Renal pelvis (tissue), 12 donors: ENCODE data around the gene SNAPC3. TPM values are rescaled to one million over a fixed set of nuclear protein-coding genes. Genes with fewer than 3 reads are reported as not detected.
A peak's percentile ranks its signal among the peaks of the same experiment; 100 is the strongest.
"Not testable (repeated sequence)": the region's sequence is repeated elsewhere in the genome, so short reads cannot be mapped to it uniquely, and the experiment has no call there.

Source experiments
- DNase-seq: peaks from one replicate; pipeline ENCODE4 v3.0.0-alpha.2; 2013
- long read RNA-seq, 16 experiments: transcript quantifications; one replicate each; lab custom pipeline, GENCODE V29; 2026
- polyA plus RNA-seq, 3 donors: library from polyadenylated mRNA; unstranded; fragments of 120-200 nt; gene quantifications; one replicate each; pipeline ENCODE4 v1.2.1, GENCODE V29; 2013; ENCODE audit not compliant: insufficient read length in 3 of 3

SNAPC3 gene
- polyA plus RNA-seq, result 10 to 100 TPM; 36.4 to 50.7 (median 49.7) TPM
- long read RNA-seq, donor 1, full-length matches to known transcripts, result 13 of 13 reads
- long read RNA-seq, donor 1, partial matches to known transcripts, result 0 of 13 reads
- long read RNA-seq, donor 1, other reads (novel, unspliced or antisense), result 0 of 13 reads
- long read RNA-seq, donor 2, full-length matches to known transcripts, result 13 of 234 reads
- long read RNA-seq, donor 2, partial matches to known transcripts, result 199 of 234 reads
- long read RNA-seq, donor 2, other reads (novel, unspliced or antisense), result 22 of 234 reads
- long read RNA-seq, donor 3, full-length matches to known transcripts, result 12 of 177 reads
- long read RNA-seq, donor 3, partial matches to known transcripts, result 159 of 177 reads
- long read RNA-seq, donor 3, other reads (novel, unspliced or antisense), result 6 of 177 reads
- long read RNA-seq, donor 4, full-length matches to known transcripts, result 6 of 13 reads
- long read RNA-seq, donor 4, partial matches to known transcripts, result 7 of 13 reads
- long read RNA-seq, donor 4, other reads (novel, unspliced or antisense), result 0 of 13 reads
- long read RNA-seq, donor 5, full-length matches to known transcripts, result 4 of 165 reads
- long read RNA-seq, donor 5, partial matches to known transcripts, result 154 of 165 reads
- long read RNA-seq, donor 5, other reads (novel, unspliced or antisense), result 7 of 165 reads
- long read RNA-seq, donor 6, full-length matches to known transcripts, result 18 of 498 reads
- long read RNA-seq, donor 6, partial matches to known transcripts, result 439 of 498 reads
- long read RNA-seq, donor 6, other reads (novel, unspliced or antisense), result 41 of 498 reads
- long read RNA-seq, donor 7, full-length matches to known transcripts, result 7 of 293 reads
- long read RNA-seq, donor 7, partial matches to known transcripts, result 281 of 293 reads
- long read RNA-seq, donor 7, other reads (novel, unspliced or antisense), result 5 of 293 reads
- long read RNA-seq, donor 8, full-length matches to known transcripts, result 4 of 56 reads
- long read RNA-seq, donor 8, partial matches to known transcripts, result 47 of 56 reads
- long read RNA-seq, donor 8, other reads (novel, unspliced or antisense), result 5 of 56 reads
- long read RNA-seq, donor 9, full-length matches to known transcripts, result 17 of 29 reads
- long read RNA-seq, donor 9, partial matches to known transcripts, result 12 of 29 reads
- long read RNA-seq, donor 9, other reads (novel, unspliced or antisense), result 0 of 29 reads
- long read RNA-seq, donor 10, full-length matches to known transcripts, result 14 of 312 reads
- long read RNA-seq, donor 10, partial matches to known transcripts, result 293 of 312 reads
- long read RNA-seq, donor 10, other reads (novel, unspliced or antisense), result 5 of 312 reads
- long read RNA-seq, donor 11, full-length matches to known transcripts, result 8 of 201 reads
- long read RNA-seq, donor 11, partial matches to known transcripts, result 188 of 201 reads
- long read RNA-seq, donor 11, other reads (novel, unspliced or antisense), result 5 of 201 reads
- long read RNA-seq, donor 12, full-length matches to known transcripts, result 27 of 387 reads
- long read RNA-seq, donor 12, partial matches to known transcripts, result 332 of 387 reads
- long read RNA-seq, donor 12, other reads (novel, unspliced or antisense), result 28 of 387 reads
- long read RNA-seq, donor 13, partial matches to known transcripts, result 258 of 260 reads
- long read RNA-seq, donor 13, other reads (novel, unspliced or antisense), result 0 of 260 reads
- long read RNA-seq, donor 14, result 0 reads
- long read RNA-seq, donor 15, full-length matches to known transcripts, result 17 of 404 reads
- long read RNA-seq, donor 15, partial matches to known transcripts, result 351 of 404 reads
- long read RNA-seq, donor 15, other reads (novel, unspliced or antisense), result 36 of 404 reads
- long read RNA-seq, donor 16, full-length matches to known transcripts, result 9 of 188 reads
- long read RNA-seq, donor 16, partial matches to known transcripts, result 161 of 188 reads
- long read RNA-seq, donor 16, other reads (novel, unspliced or antisense), result 18 of 188 reads

DNA sequence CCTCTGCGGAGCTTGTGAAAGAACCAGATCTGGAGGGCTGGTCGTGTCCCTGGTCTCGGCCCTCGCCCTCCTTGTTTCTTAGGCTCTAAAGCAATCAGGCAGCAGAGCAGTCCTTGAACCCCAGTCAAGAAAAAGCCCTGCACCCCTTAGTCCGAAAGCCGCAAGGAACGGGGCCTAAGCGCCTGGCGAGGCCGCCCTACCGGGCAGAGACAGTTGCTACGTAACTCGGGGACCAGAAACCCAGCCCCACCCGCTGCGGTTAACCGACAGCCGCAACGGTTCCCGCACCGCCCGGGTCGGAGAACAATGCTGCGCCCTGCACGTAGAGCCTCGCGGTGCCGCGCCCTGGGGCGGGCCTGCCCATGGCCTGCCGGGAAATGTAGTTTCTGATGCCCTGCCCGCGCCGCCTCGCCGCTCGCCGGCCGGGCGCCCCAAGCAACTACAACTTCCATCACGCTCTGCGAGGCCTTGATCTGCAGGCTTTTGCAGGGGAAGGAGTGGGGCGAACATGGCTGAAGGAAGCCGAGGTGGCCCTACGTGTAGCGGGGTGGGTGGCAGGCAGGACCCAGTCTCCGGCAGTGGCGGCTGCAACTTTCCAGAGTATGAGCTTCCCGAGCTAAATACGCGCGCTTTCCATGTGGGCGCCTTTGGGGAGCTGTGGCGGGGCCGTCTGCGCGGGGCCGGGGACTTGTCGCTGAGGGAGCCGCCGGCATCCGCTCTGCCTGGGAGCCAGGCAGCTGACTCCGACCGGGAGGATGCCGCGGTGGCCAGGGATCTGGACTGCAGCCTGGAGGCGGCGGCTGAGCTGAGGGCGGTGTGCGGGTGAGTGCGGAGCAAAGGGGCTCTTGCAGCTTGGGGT lies at the start of gene SNAPC3:
SNAPC3 (plus strand) TSS at position 505 of the 859 bp plus-strand sequence; CDS start at position 509, 4 bp downstream.
- peak; percentile 95 for DNase-seq

DNA sequence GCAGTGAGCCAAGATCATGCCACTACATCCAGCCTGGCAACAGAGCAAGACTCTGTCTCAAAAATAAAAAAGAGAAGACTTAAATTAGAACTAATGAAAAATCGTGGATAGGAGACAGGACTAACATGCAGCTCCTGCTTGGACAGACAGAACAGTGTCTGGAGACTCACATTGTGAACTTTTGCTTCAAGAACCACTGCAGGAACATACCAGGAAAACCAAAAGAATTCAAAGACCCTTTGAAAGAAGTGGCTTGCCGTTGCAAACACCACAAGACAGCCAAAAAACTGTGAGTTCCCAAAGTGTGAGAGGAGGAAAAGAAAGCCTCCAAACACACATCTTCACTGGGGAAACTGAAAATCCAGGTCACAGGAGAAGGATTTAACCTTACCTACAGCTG lies 48.8 kb upstream of the SNAPC3 start:
- no peak for DNase-seq

DNA sequence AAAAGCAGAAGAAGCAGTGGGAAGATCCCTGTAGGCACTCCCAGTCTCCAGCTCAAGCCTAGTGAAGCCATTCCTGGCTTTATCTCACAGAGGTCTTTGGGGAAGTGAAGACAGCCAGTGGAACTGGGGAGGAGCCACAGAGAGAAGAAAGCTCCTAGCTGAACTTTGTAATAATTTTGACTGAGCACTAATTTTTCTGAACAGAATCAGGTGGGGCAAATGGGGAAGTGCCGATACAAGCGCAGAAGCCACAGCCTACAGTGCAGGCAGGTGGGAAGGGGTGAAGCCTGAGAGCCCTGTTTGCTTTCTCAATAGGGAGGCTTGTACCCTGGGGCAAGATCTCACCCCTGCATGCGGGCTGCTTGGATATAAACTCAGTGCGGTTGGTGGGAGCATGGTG lies 48.4 kb upstream of the SNAPC3 start:
- DNase-seq, result no peak

DNA sequence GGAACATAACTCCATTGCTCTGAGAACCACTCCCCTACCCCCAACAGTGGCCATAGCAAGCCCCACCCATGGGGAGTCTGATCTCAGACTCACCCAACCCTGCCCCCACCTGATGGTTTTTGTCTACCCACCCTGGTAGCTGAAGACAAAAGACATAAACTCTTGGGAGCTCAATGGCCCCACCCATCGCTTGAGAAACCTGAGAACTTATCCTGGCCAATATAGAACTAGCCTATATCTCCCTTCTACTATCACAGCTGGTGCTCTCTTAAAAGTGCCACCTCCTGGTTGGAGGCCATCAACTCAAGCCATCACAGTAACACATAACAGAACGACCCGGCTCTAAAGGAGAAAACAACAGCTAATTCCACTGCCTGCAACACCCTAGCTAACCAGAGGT lies 47.9 kb upstream of the SNAPC3 start:
- no peak for DNase-seq

DNA sequence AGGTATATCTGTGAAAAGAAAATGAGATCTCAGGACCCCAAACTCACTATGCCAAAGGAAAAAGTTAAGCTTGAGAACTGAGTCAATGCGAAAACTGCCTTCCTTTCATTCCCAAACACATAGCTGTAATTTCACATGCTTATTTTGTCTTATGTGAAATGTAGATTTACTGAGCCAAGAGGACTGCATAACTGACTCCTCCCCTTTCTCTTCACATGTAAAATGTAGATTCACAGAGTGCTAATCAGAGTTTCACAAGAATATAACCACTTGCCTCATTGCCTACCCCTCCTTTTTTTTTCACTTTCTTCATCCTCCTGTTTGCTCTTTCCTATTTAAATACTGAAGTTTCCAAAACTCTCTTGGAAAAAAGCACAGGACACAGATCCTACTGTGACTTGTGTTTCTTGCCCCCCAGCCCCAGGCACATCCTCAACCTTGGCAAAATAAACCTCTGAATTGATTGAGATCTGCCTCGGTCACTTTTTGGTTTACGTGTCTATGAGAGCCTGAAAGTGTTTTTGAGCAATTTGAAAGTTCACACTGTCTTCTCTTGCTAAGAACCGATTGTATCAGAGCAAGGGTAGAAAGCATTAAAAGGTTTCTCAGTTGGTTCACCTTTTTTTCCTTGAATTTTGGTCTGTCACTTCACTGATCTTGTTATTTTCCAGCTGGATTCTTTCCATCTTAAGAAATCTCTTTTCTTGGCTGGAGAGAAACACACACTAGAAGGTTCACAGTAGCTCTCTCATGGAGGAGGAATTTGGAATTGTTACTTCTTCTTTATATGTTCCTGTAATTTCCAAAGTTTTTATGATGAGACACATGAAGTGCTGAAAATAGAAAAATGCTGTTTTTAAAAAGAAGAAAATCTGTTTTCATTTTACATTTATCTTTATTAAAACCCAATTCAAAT lies 44.8 kb upstream of the SNAPC3 start:
- no peak for DNase-seq

DNA sequence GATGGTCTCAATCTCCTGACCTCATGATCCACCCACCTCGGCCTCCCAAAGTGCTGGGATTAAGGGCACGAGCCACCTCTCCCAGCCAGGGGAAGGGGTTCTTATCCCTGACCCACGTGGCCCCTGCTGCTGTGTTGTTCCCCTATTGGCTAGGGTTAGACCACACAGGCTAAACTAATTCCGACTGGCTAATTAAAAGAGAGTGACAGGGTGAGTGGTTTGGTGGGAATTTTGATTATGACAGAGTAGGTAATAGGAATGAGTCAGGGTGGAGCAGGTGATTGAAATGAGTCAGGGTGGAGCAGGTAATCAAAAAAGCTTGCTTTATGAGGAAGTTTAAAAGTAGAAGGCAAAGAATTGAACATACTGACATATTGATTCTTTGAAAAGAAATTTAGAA lies 43.4 kb upstream of the SNAPC3 start:
- DNase-seq, result not testable (repeated sequence)

DNA sequence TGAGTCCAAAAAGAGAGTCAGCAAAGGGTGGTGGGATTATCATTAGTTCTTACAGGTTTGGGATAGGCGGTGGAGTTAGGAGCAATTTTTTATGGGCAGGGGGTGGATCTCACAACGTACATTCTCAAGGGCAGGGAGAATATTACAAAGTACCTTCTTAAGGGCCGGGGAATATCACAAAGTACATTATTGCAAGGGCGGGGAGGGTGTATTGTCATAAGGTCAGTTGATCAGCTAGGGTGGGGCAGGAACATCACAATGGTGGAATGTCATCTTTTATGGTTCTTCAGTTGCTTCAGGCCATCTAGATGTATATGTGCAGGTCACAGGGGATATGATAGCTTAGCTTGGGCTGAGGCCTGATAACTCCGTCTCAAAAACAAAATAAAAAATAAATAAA lies 42.8 kb upstream of the SNAPC3 start:
- DNase-seq, result not testable (repeated sequence)

DNA sequence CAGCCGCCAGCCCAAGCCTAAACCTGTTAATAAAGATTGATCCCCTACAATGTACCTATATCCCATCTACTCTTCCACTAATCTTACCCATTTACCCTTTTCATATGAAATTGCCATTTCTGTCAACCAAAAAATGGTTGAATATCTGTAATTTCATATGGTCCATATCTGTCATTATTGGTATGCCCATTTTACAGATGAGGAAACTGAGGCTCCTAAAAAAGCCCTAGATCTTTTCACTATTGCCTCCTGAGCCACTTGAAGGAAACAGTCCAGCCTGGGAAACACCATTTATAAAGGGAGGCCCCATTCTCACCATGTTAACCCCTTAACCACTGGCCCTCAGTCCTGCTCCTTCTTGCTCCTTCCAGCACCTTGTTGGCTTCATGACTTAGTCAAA lies 41.2 kb upstream of the SNAPC3 start:
- DNase-seq, result no peak

DNA sequence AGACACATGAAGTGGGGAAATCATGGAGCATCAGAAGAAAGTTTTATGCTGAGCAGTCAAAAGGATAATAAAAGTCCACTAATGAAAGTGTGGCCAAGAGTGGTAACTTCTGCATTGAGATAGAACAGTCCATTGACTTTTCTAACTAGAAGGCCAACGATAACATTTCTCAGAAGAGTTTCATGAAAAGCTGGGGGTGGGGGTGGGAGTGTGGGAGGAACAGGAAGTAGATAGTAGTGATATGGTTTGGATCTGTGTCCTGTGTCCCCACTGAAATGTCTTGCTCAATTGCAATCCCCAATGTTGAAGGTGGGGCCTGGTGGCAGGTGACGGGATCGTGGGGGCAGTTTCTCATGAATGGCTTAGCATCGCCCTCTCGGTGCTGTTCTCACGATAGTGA lies 36.2 kb upstream of the SNAPC3 start:
- no peak for DNase-seq

DNA sequence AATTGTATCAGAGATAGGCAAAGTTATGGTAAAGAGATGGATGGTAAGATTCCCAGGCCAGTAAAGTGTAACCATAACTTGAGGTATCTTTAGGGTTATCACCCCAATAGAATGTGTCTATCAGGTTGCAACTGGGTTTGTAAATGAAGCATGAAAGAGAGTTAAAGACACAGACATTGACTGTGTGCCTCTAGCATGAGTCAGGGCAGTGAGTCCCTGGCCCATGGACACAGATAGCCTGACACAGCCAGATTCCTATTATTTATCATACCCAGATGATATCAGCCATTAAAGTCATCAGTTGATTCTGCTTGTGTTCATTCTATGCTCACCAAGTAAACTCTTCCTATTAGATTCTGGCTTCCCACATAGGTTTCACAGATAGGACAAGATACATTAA lies 33.5 kb upstream of the SNAPC3 start:
- DNase-seq, result no peak

DNA sequence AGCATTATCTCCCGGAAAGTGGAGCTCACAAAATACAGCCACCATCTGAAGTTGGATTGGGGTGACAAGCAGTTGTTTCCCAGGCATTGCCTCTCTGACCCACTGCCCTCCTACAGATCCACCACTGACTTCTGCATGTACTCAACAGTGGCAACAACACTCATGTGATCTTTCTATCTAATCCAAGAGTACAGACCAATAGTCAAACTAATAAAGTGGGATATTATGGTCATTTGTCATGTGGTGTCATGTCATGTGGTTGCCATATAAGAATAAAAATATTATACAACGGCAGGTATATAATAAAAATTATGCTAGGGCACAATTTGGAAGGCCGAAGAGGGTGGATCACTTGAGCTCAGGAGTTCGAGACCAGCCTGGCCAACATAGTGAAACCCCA lies 33.0 kb upstream of the SNAPC3 start:
- no peak for DNase-seq

DNA sequence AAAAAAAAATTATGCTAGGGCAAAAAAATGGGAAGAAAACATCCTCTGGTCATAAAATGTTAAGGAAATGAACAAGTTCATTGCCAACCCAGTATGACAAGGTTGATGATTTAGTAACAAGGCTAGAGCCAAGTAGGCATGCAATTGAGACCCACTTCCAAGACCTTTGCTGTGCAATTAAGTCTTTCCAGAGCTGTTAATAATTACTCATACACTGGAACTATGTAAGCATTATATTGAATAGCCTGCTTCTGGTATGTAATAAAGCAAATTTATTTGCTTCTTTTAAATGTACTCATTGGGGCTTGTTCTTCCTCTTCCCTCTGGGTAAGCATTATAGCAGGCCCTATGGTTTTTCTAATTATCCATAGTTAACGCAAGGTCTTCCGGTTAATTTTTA lies 32.5 kb upstream of the SNAPC3 start:
- DNase-seq, result no peak

DNA sequence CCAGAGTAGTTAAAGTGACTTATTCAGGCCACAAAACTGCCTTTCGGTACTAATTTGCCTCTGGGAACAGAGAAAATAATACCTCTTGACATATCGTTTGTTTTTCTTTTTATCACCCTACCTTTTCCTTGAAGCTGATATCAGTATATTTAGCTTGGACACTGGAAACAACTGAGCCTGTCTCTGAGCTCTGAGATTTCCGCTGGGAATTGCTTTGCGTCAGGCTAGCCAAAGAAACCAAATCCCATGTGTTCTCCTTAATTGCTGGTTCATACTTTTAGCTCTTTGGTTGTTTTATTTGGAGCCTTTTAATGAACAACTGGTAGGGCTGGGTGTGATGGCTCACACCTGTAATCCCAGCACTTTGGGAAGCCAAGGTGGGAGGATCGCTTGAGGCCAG lies 30.3 kb upstream of the SNAPC3 start:
- DNase-seq, result no peak

DNA sequence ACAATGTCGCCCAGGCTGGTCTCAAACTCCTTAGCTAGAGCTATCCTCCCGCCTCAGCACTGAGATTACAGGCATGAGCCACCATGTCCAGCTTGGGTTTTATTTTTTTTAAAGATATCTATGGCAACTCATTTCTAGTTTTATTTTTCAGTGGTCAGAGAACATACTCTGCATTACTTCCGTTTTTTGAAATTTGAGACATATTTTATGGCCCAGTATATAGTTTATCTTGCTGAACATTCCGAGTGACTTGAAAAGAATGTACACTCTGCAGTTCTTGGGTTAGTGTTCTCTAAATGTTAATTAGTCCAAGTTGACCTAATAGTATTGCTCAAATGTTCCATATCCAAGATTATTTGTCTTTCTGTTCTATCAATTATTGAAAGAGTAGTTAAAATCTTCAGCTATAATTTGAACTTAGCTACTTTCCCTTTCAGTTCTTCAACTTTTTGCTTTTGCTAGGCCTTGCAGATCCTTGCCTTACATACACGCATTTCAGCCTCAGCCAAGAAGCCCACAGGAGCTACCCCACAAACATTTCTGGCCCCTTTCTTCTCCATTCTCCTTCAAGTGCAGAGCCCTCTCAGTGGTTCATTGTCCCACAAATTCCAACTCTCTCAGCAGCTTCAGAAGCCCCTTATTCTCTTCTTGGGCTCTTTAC lies 22.3 kb upstream of the SNAPC3 start:
- DNase-seq, result no peak

DNA sequence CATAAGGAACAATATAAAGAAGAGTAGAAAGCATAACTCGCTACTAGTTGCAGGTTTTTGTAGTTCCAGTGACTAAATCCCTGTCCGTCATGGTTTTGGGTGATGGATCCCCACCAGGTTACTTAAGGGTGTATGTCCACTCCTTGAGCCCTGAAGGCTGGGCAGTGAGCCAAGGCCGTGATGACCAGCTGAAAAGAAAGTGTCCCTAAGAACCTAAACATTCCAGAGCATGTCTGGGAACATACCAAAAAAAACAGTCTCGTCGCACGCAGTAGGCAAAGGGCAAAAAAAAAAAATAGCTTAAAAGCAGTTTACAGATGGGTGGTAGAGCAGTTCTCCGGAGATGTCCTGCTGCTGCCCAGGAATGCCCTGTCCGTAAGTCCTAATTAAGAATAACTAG lies 21.4 kb upstream of the SNAPC3 start:
- DNase-seq, result no peak

DNA sequence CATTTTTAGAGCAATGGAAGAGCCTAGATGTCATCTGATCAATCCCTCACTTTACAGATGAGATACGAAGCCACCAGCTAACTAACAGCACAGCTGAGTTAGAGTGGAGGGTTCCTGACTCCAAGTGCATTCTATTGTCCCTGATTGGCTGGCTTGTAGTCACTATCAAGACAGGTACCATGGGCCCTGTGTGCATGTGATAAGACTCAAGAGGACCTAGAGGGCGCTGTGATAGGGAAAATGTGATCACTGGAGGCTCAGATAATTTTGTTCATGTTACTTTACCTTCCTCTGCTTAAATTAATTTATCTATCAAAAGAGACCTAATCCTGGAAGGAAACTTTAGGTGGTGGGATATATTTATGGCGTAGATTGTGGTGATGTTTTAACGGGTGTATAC lies 19.5 kb upstream of the SNAPC3 start:
- no peak for DNase-seq

DNA sequence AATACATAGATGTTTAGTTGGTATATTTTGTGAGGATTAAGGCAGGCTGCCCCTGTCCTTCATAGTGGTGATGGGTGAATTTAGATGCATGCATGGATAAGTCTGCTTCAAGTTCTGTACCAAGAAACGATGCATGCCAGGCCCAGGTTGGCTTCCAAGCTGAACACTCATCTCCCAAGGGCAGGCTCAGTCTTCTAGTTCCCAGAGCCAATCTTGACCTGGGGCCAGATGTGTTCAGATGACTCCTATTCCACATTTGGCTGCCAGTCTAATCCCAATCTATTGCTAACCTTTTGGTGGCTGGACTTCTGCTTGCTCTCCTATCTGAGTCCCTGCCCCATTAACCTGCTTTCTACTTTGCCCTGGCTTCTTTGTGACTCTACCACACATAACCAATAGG lies 18.5 kb upstream of the SNAPC3 start:
- DNase-seq, result no peak

DNA sequence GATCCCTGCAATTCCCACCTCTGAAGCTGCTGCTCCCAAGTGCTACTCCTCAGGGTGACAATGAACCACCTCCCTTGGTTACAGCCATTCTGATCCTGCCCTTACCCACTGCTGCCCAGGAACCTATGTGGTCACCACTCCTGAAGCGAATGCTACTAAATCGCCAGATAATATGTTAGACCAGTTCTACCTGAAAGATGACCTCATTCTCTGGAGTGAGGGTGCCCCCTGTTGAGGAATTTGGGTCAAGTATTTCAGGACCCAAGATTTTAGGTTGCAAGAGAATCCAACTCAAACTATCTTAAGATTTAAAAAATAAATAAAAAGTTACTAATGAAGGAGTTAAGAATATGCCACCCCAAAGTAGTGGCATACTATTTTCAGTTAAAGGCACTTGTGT lies 5.8 kb upstream of the SNAPC3 start:
- DNase-seq, result no peak
